HG03064 (cell line): ENCODE results near the gene CXCL13.
"Not testable (repeated sequence)": the region's sequence is repeated elsewhere in the genome, so short reads cannot be mapped to it uniquely, and the experiment has no call there.

ENCODE experiments used
- ATAC-seq: cut with Tn5 transposase; IDR thresholded peaks from one replicate; pipeline ENCODE4 v1.9.1; 2021; ENCODE audit warnings: low read depth; ENCODE audit not compliant: unreplicated experiment

The CXCL13 gene

GRCh38 chr4:77605210-77605902 lies at the start of gene CXCL13:
Gene CXCL13 (plus strand): TSS chr4:77605820. CDS start chr4:77605866, 46 bp downstream.
- no peak for ATAC-seq

- no peak for ATAC-seq
These were observed 45.5 kb upstream of the CXCL13 start for GRCh38 chr4:77560170-77560569.

- ATAC-seq, result not testable (repeated sequence)
These were observed 43.9 kb upstream of the CXCL13 start for GRCh38 chr4:77561720-77562119.

- ATAC-seq, result no peak
These were observed 41.4 kb upstream of the CXCL13 start for GRCh38 chr4:77564231-77564630.

- no peak for ATAC-seq
These were observed 39.5 kb upstream of the CXCL13 start for GRCh38 chr4:77566148-77566547.

- ATAC-seq, result no peak
These were observed 38.1 kb upstream of the CXCL13 start for GRCh38 chr4:77567549-77567948.

- not testable (repeated sequence) for ATAC-seq
These were observed 35.0 kb upstream of the CXCL13 start for GRCh38 chr4:77570508-77571214.

GRCh38 chr4:77576351-77576750 lies 29.3 kb upstream of the CXCL13 start:
- ATAC-seq, result no peak

- ATAC-seq, result no peak
These were observed 27.5 kb upstream of the CXCL13 start for GRCh38 chr4:77578145-77578544.

- ATAC-seq, result no peak
These were observed 26.1 kb upstream of the CXCL13 start for GRCh38 chr4:77579406-77580076.

GRCh38 chr4:77581724-77582123 lies 23.9 kb upstream of the CXCL13 start:
- no peak for ATAC-seq

GRCh38 chr4:77582156-77582555 lies 23.5 kb upstream of the CXCL13 start:
- no peak for ATAC-seq

- no peak for ATAC-seq
These were observed 22.9 kb upstream of the CXCL13 start for GRCh38 chr4:77582711-77583110.

GRCh38 chr4:77586951-77587383 lies 18.7 kb upstream of the CXCL13 start:
- ATAC-seq, result peak; percentile 97

- no peak for ATAC-seq
These were observed 15.1 kb upstream of the CXCL13 start for GRCh38 chr4:77590482-77590881.

- no peak for ATAC-seq
These were observed 14.1 kb upstream of the CXCL13 start for GRCh38 chr4:77591532-77591931.

- no peak for ATAC-seq
These were observed 12.5 kb upstream of the CXCL13 start for GRCh38 chr4:77593101-77593500.

- no peak for ATAC-seq
These were observed 11.6 kb upstream of the CXCL13 start for GRCh38 chr4:77593993-77594392.

- no peak for ATAC-seq
These were observed 10.2 kb upstream of the CXCL13 start for GRCh38 chr4:77595364-77595973.

- ATAC-seq, result no peak
These were observed 6.2 kb upstream of the CXCL13 start for GRCh38 chr4:77599378-77599777.
